ENCODE results near the gene TRPV4. TPM values are rescaled to one million over a fixed set of nuclear protein-coding genes. Genes with fewer than 3 reads are reported as not detected.

The TRPV4 gene
- total RNA-seq, 2 experiments from 2014 or later = not detected

GRCh38 chr12:109771746-109772621 is 61.2 kb downstream of the TRPV4 start:
- no peak overlapping the region for H3K4me3 Mint-ChIP-seq
- intact Hi-C loops (cut with DNase I, micrococcal nuclease) = no loop called here
- TF ChIP-seq CTCF (IDR thresholded peaks at IDR 0.05) = no peak

GRCh38 chr12:109770861-109771670 is 62.1 kb downstream of the TRPV4 start:
- intact Hi-C loops (cut with DNase I, micrococcal nuclease) = no loop called here
- peaks cover 3% of the 10 kb centered on the region for H3K4me1 ChIP-seq (ENCODE audit: insufficient read depth, low read length)
- CTCF ChIA-PET = no interaction called here
- DNase-seq (peak in 1 of 14 experiments; percentile 24), ATAC-seq (ENCODE audit: poor library complexity) (no peak)
- no peak overlapping the region for H3K4me3 ChIP-seq (ENCODE audit: low read length)
- no peaks in the 10 kb centered on the region for H3K36me3 Mint-ChIP-seq (ENCODE audit: low read depth)
- no peak overlapping the region for H3K27ac Mint-ChIP-seq
- H3K9me3 Mint-ChIP-seq = no peaks in the 10 kb centered on the region
- no peaks in the 10 kb centered on the region for H3K9me3 ChIP-seq (ENCODE audit: control insufficient read depth in 1 of 2, insufficient read depth in 1 of 2, low read length in 2 of 2)
- H3K4me3 Mint-ChIP-seq = no peak overlapping the region
- no peak for TF ChIP-seq CTCF (IDR thresholded peaks at IDR 0.05)
- no peaks in the 10 kb centered on the region for H3K27me3 ChIP-seq (ENCODE audit: control insufficient read depth in 1 of 2, insufficient read depth in 2 of 2, low read length in 2 of 2)
- H3K4me1 Mint-ChIP-seq (ENCODE audit: low read depth) = no peaks in the 10 kb centered on the region
- H3K27me3 Mint-ChIP-seq = no peaks in the 10 kb centered on the region
- H3K36me3 ChIP-seq (ENCODE audit: insufficient read depth, low read length) = no peaks in the 10 kb centered on the region
- no peak overlapping the region for H3K27ac ChIP-seq (ENCODE audit: low read depth in 1 of 2, low read length in 2 of 2)
- POLR2A ChIA-PET = no interaction called here

More at GRCh38 chr12:109771746-109772621, 61.2 kb downstream of the TRPV4 start:
- H3K9me3 ChIP-seq (ENCODE audit: control insufficient read depth in 1 of 2, insufficient read depth in 1 of 2, low read length in 2 of 2) = no peaks in the 10 kb centered on the region
- Mint-ChIP-seq H3K4me1 (ENCODE audit: low read depth) (no peaks in the 10 kb centered on the region), H3K27me3 (no peaks in the 10 kb centered on the region), H3K27ac (no peak overlapping the region), H3K9me3 (no peaks in the 10 kb centered on the region), H3K36me3 (ENCODE audit: low read depth) (no peaks in the 10 kb centered on the region)
- H3K27me3 ChIP-seq (ENCODE audit: control insufficient read depth in 1 of 2, insufficient read depth in 2 of 2, low read length in 2 of 2) = no peaks in the 10 kb centered on the region
- no peak overlapping the region for H3K4me3 ChIP-seq (ENCODE audit: low read length)
- ChIA-PET CTCF (interaction anchor here (1.4 to 1.5 kb wide), 2 partner anchors 253 to 344 kb away, joined by 3 to 4 read pairs; no protein-coding TSS in a partner anchor), POLR2A (no interaction called here)
- ATAC-seq (ENCODE audit: poor library complexity) (no peak), DNase-seq (peak in 1 of 14 experiments; percentile 28)
- peaks cover 3% of the 10 kb centered on the region for H3K4me1 ChIP-seq (ENCODE audit: insufficient read depth, low read length)
- no peak overlapping the region for H3K27ac ChIP-seq (ENCODE audit: low read depth in 1 of 2, low read length in 2 of 2)
- no peaks in the 10 kb centered on the region for H3K36me3 ChIP-seq (ENCODE audit: insufficient read depth, low read length)

GRCh38 chr12:109770104-109770860 is 62.9 kb downstream of the TRPV4 start:
- no peak for TF ChIP-seq CTCF (IDR thresholded peaks at IDR 0.05)

More at GRCh38 chr12:109770104-109770860, 62.9 kb downstream of the TRPV4 start:
- Histone ChIP-seq H3K27ac (ENCODE audit: low read depth in 1 of 2, low read length in 2 of 2) (no peak overlapping the region), H3K9me3 (ENCODE audit: control insufficient read depth in 1 of 2, insufficient read depth in 1 of 2, low read length in 2 of 2) (no peaks in the 10 kb centered on the region), H3K27me3 (ENCODE audit: control insufficient read depth in 1 of 2, insufficient read depth in 2 of 2, low read length in 2 of 2) (no peaks in the 10 kb centered on the region), H3K36me3 (ENCODE audit: insufficient read depth, low read length) (no peaks in the 10 kb centered on the region), H3K4me3 (ENCODE audit: low read length) (no peak overlapping the region), H3K4me1 (ENCODE audit: insufficient read depth, low read length) (peaks cover 3% of the 10 kb centered on the region)
- ATAC-seq (ENCODE audit: poor library complexity) = no peak
- no peaks in the 10 kb centered on the region for H3K36me3 Mint-ChIP-seq (ENCODE audit: low read depth)
- no peaks in the 10 kb centered on the region for H3K4me1 Mint-ChIP-seq (ENCODE audit: low read depth)
- H3K27me3 Mint-ChIP-seq = no peaks in the 10 kb centered on the region
- H3K9me3 Mint-ChIP-seq = no peaks in the 10 kb centered on the region
- peak in 1 of 14 experiments; percentile 12 for DNase-seq
- POLR2A ChIA-PET = no interaction called here
- intact Hi-C loops (cut with DNase I, micrococcal nuclease) = no loop called here
- CTCF ChIA-PET = no interaction called here
- H3K4me3 Mint-ChIP-seq = no peak overlapping the region
- no peak overlapping the region for H3K27ac Mint-ChIP-seq

Measured in CD4-positive, alpha-beta T cell (primary cell).